HG03064 (cell line): ENCODE data around the gene SH3PXD2A.
"Not testable (repeated sequence)": the region's sequence is repeated elsewhere in the genome, so short reads cannot be mapped to it uniquely, and the experiment has no call there.

Experiments used
- ATAC-seq: cut with Tn5 transposase; IDR thresholded peaks from one replicate; pipeline ENCODE4 v1.9.1; 2021; ENCODE audit warnings: low read depth; ENCODE audit not compliant: unreplicated experiment

SH3PXD2A gene

DNA sequence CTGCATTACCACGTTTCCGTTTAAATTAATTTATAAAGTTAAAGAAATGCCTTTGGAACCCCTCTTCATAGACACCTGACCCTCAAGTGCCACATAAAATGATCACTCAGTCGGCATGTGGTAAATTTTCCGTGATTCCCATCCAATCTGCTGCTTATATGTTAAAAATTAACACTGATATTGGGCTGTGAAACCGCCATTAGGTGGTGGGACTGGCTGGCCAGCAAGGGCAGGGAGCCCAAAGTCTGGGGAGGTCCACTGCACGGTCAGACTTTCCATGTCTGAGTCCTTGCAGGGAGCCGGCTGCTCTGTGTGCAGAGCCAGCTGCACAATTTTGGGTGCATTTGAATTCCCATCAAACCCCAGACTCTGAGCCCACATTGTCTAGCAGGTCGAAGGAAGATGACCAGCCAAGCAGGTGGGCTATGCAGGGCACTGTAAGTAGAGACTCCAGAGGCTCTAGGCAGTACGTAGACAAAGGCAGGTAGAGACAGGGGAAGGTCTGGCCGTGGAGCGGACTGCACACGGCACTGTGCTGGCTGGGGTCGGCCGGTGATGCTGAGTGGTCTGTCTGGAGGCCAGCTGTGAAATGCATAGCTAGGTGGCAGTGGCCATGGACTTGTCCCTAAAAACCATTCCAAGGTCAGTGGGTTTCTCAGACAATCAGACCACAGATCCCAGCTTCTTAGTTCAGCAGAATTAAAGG is 122.9 kb downstream of the SH3PXD2A start:
- no peak for ATAC-seq

DNA sequence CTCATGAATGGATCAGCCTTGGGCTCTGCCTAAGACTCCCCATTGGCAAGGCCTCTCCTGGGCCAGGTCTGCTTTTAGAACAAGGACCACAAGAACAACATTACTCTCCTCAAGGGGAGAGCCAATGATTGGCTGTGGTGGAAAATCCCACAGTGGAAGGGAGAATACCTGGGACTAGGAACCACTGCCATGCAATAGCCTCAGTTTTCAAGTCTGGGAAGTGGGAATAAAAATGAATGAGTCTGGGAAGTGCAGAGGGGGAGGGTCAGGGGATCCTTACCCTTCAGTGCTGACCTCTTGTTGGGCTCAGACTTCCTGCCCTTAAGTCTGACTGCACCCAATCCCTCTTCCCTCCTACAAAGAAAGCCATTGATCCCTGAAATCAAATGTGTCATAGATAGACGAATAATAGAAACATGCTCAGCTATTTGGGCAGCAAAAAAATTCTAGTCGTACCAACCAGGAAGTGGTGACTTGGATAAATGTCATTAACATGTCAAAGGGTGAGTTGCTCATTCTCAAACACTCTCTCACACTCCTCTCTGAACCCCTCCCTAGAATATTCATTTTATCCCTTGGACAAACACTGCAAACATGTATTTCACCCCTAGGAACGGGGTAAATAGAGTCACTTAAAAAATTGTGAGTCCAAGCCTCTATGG is 123.6 kb downstream of the SH3PXD2A start:
- no peak for ATAC-seq

DNA sequence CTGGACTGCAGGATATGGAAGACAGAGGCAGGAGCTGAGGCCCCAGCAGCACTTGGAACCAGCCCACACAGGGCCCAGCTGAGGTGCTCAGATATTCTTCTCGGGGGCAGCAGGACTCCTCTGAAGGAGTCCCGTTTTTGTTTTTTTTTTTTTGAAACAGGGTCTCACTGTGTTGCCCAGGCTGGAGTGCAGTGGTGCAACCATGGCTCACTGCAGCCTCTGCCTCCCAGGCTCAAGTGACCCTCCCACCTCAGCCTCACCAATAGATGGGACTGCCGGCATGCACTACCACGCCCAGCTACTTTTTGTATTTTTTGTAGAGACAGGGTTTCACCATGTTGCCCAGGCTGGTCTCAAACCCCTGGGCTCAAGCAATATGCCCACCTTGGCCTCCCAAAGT is 124.3 kb downstream of the SH3PXD2A start:
- not testable (repeated sequence) for ATAC-seq

DNA sequence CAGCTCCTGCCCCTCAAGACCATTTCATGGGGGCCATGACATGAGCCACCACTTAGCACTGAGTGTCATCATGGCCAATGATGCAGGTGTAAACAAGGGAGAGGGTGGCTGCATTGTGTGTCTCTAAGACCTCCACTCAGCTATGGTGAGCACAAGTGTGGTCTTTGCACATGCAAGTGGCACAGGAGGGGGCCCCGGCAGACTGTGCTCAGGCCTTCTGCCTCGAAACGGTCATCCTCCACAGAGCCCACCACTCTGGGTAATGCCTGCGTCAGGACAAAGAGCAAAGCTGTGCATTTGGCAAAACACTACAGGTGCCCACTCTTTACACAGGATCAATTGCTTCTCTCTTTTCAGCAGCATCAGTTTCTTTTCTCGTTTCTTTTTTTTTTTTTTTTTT is 125.5 kb downstream of the SH3PXD2A start:
- ATAC-seq = no peak

DNA sequence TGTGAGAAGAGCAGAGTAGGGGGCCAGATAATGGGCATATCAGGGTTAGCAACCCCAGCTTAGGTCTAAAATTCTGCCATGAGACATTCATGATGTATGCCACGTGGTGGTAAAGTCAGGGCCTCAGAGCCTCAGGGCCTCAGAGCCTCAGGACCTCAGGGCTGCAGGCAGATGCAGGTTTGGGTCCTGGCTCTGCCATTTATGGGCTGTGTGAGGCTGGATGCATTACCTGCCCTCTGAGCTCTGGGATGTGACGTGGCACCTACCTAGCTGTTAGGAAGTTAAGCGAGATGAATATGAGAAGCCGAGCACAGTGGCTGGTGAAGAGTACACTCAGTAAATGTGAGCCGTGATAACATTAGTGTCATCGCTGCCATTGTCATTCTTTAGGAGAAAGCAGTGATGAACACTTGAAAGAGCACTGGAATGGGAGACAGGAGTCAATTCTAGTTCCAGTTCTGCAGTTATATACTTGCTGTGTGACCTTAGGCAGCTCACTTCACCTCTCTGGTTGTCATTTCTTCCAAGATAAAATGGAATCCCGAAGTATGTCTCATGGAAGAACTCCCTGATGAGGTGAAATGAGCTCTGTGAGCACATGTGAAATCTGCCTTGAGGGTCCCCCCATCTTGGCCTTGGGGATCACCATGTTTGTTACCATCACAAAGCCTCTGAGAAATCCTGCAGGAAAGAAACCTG is 127.2 kb downstream of the SH3PXD2A start:
- no peak for ATAC-seq

DNA sequence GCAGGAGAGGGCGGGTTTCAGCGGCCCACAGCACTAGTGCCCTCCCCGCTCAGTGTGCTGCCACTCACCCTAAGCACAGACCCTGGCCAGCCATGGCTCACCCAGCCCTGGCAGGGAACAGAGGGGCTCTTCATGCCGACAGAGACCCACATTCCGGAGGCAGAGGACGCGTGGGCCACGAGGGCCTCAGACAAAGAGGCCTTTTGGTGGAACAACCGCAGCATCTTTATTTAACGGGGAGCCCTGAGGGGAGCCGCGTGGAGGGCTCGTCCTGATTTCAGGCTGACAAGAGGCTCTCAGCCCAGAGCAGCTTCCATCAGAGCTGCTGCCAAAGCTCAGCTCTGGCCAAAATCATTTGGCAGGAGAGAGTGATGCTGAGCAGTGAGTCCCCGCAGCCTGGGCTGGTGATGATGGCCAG is 127.8 kb downstream of the SH3PXD2A start:
- ATAC-seq = no peak

DNA sequence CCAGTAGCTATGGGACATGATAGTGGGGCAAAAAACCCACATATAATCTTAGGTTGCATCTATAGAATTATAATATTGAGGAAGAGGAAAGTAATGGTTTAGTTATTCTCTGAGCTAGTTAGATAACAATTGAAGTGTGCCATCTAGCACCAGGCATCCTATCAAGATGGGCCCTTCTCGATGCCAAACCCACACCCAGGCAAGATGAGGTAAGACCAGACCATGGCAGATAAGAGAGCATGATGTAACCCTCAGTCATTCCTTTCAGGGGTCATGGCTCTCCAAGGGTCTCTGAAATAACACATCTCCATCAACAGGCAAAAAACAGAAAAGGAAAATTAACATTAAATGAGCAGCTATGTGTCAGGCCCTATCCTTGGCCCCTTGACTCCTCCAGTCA is 128.7 kb downstream of the SH3PXD2A start:
- ATAC-seq = no peak

DNA sequence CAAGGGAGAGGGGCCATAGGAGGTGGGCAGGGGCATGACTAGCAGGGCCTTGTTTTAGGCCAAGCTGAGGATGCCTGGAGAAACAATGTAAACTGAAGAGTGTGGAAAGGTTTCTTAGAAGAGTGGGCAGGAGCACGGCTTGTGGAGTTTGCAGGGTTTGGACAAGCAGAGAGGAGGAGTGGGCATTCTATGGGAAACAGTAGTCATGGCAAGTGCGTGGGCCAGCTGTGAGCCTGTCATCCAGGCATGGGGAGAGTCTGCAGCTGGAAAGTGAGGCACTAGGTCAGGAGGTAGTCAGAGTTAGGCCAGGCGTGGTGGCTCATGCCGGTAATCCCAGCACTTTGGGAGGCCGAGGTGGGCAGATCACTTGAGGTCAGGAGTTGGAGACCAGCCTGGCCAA is 130.1 kb downstream of the SH3PXD2A start:
- ATAC-seq = no peak

DNA sequence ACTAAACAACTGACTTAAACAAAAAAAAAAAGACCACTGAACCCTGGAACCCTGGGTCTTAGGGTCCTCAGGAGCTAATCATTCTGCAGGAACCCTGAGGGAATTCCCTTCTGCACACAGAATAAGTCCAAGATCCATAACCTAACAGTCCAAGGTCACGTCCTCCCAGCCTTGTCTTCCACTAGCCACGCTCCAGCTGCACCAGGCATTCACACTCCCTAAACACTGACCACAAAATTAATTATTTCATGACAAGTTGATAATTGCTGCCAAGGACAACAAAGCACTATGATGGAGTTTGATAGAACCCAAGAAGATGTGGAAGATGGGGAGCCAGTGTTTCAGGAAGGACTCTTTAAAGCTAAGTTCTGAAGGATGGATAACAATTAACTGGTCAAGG is 130.6 kb downstream of the SH3PXD2A start:
- ATAC-seq = no peak

DNA sequence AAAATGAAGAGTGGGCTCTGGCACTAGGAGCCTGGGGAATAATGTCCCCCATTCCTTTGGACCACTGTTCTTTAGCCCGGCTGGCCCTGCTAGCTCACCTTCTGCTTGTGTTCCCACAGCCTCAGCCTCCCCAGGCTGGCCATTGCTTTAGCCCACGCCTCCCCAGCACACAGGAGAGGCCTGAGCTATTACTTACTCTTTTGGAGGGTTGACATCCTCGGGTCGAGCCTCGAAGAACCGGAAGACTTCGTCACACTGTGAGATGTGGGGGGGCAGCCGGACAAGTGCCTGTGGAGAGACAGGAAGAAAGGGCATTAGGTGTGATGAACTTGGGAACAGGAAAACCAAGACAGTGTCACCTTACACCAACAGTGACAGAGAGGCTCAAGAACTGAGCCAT is 131.3 kb downstream of the SH3PXD2A start:
- no peak for ATAC-seq

DNA sequence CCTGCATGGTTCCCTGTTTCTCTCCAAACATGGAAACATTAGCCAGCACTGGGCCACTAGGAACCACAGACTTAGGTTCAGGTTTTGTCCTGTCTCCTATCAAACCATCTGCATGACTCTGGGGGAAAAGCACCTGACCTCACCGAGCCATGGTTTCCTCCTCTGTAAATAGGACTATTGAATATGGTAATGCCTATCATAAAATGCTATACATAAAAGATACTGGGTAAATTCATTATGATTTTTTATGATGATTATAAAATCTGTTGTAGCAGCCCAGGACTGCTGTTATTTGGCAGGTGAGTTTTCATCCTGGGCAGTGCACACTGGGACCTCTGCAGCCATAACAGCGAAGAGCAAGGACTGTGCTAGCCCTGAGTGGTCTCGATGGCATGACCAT is 131.8 kb downstream of the SH3PXD2A start:
- ATAC-seq = no peak

DNA sequence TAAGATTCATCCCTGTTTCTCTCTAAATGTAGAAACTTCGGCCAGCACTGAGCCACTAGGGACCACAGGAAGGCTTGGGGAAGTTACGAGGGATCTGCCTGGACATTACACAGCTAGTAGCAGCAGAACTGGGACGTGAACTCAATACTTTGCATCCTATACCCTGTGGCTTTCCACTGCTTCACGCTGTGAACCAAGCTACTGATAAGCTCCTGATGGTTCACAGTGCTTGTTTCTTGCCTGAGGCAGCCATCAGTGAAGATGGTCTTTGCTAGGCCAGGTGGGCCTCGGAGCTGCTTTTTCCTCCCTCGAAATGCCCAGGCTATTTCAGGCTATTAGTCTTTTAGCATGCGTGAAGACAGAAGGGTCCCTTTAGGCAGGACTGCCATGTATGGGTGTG is 132.7 kb downstream of the SH3PXD2A start:
- ATAC-seq = no peak

DNA sequence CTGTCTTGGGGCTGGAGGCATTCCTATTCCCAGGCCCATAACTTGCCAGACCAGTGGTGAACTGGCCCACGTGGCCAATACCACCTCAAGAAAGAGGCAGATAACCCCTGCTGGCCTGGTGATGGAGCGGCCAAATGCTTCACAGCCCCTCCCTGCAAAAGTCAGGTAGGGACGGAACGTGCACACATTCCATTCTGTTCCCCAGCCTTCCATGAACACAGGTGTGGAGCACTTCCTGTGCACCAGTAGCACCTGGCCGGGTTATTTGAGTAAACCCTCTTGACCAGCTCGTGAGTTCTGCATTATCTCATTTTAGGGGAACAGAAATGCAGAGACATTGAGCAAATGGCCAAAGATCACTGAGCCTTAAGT is 134.4 kb downstream of the SH3PXD2A start:
- no peak for ATAC-seq

DNA sequence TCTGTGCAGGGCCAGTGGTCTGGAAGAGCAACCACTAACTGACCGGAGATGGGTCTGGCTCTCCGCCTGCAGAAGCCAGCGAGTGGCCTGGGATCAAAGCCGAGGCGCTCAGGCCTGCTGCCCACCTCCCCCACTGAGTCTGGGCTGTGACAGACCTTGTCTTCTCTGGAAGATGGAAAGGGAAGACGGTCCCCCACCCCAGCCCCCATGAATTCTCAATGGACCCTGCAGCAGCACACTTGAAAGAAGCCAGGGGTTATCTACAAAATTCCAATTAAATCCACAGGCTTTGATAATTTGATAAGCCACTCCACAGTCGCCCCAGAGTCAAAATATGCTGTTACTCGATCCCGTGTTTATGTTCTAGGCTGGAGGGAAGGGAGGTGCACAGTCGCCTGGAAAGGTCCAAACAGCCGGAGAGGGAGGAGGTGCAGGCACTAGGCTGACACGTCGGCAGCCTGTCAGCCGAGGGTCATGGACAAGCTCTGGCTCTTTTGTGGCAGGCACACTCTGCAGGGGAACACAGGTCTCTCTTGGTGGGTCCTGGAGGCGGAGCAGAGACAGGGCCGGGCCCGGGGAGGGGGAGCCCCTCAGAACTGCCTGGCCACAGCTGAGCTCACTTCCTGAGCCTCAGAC is 134.9 kb downstream of the SH3PXD2A start:
- ATAC-seq = no peak

DNA sequence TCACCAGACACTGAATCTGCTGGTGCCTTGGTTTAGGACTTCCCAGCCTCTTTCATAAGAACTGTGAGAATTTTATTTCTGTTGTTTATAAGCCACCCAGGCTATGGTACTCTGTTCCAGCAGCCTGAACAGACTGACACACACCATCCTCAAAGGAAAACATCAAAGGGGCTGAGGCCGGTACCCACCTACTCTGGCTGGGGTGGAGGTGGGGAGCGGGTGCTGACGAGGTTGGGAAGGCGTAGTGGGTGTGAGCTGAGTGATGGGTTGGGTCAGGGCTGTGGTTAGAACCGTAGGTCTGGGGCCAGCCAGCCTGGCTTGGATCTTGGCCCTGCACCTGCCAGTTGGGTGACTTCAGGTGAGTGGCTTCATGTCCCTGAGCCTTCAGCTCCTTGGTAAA is 136.3 kb downstream of the SH3PXD2A start:
- no peak for ATAC-seq

DNA sequence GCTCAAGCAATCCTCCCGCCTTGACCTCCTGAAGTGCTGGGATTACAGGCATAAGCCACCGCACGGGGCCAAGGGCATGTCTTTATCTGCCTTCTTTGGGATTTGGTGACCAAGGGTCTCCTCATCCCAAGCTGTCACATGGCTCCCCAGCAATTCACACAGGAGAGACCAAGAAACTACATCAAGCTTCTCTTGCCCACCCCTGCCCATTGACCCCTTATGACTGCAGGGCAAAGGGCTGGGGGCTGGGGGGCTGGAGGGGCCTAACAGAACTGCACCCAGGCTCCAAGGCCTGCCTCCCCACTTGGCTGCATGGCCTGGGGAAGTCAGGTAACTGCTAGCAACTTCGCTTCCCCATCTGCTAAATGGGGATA is 137.1 kb downstream of the SH3PXD2A start:
- ATAC-seq = no peak

DNA sequence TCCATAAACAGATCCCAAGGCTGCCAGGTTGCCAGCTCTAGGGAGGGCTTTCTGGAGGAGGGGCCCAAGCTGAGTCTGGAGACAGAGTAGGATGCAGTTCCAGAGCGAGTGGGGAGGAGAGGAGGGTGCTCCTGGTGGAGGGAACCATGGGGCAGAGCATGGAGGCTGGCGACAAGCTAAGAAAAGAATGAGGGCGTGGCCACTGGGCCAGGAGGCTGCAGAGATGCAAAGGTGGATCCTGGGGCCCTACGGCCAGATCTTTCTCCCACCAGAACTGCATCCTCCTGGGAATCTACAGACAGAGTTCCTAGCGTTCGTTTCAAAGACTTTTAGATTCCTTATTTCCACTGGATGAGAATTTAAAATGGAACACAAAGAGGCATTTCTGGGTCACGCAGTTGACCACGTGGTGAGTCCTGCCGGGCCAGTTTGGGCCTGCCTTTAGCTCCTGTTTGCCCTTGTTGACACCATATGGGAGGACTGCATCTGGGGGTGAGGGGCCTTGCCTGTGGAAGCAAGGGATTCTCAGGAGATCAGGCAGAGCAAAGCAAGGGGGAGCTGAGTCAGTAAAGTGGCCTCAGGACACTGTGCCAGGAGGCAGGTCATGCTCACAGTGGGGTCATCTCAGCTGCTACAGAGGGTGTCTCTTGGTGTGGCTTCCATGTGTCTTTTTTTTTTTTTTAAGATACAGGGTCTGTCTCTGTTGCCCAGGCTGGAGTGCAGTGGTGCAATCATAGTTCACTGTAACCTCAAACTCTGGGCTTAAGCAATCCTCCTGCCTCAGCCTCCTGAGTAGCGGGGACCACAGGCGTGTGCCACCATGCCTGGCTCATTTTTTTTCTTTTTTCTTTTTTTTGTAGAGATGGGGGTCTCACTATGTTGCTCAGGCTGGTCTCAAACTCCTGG is 137.8 kb downstream of the SH3PXD2A start:
- no peak for ATAC-seq

DNA sequence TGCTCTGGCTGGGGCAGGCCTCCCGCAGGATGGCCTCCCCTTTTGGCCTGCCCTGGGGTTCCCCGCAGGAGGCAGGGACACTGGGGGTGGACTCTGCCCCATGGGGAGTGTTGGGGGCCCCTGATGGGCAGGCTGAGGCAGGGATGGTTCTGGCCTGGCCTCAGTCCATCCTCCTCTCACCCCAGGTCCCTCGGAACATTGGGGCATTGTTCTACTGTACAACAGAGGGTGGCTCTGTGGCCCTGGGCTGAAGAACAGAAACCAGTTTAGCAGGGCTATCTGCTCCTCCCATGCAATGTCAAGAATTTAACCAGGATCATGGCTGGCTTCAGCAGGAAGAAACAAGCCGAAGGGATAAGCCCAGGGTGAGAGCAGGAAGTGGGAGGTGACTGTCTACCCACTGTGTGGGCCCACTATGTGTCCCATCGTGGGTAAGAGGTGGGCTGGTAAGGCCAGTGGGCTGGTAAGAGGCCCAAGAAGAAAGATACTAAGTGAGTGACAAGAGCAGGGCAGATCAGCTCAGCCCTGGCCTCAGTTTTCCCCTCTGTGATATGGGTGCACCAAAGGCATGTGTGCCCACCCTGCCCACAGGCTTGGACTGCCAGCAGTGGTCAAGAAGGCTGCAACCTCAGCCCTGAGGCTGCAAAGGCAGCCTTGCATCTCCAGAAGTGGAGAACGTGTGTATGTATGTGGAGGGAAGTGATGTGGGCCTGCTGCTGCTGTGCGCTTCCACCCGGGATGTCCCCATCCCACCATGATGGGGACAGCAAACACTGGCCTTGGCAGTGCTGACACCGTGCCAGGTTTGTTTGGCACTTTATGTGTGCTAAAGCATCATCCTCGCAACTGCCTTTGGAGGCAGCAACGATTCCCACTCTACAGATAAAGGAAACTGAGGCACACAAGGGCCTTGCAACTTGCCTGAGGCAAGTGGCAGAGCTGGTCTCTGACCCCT is 138.9 kb downstream of the SH3PXD2A start:
- no peak for ATAC-seq

DNA sequence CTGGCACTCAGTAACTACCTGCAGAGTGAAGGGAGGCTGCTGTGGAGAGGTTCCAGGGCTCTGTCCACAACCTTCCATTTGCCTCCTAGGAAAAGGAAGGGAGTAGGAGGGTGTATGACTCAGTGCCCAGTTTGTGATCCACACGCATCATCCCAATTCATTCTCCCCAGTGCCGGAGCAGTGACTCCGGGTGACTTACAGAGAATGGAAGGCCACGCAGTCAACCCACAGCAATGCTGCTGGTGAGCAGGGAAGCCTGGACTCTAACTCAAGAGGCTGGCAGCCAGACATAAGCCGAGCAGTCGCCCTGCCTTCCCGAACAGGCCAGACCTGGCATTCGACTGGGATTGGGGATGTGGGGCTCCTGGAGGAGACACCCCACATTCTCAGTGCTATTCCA is 139.9 kb downstream of the SH3PXD2A start:
- no peak for ATAC-seq
